GM12875 (cell line): ENCODE measurements around the gene A3GALT2.

Source experiments
- H3K4me3 ChIP-seq: one replicate; pipeline ENCODE4 v1.5.1; 2011; ENCODE audit warnings: low read depth, low read length, control low read depth
- CTCF ChIP-seq: IDR thresholded peaks from 2 replicates; pipeline ENCODE4 v1.5.1; 2011; ENCODE audit warnings: low read depth, mild to moderate bottlenecking, control low read depth, inconsistent platforms, low read length, moderate library complexity, borderline replicate concordance; ENCODE audit not compliant: insufficient read depth

The A3GALT2 gene

GRCh38 chr1:33282791-33283190, 38.1 kb downstream of the A3GALT2 start:
- no peak overlapping the region for H3K4me3 ChIP-seq
- TF ChIP-seq CTCF: no peak

- H3K4me3 ChIP-seq: no peak overlapping the region
- no peak for TF ChIP-seq CTCF
Observed at GRCh38 chr1:33281554-33282303, 39.2 kb downstream of the A3GALT2 start.

GRCh38 chr1:33280091-33280661, 40.7 kb downstream of the A3GALT2 start:
- no peak overlapping the region for H3K4me3 ChIP-seq
- TF ChIP-seq CTCF: no peak

- TF ChIP-seq CTCF: no peak
Observed at GRCh38 chr1:33277488-33278084, 43.3 kb downstream of the A3GALT2 start.

GRCh38 chr1:33276573-33277298, 44.2 kb downstream of the A3GALT2 start:
- no peak for TF ChIP-seq CTCF
- H3K4me3 ChIP-seq: no peak overlapping the region

More at GRCh38 chr1:33277488-33278084, 43.3 kb downstream of the A3GALT2 start:
- H3K4me3 ChIP-seq: no peak overlapping the region

- TF ChIP-seq CTCF: no peak
Observed at GRCh38 chr1:33275706-33276572, 45.0 kb downstream of the A3GALT2 start.

More at GRCh38 chr1:33275706-33276572, 45.0 kb downstream of the A3GALT2 start:
- H3K4me3 ChIP-seq: no peak overlapping the region
